HG02884 (cell line): Measurements from ENCODE around the gene VWA3B.
"Not testable (repeated sequence)": the region's sequence is repeated elsewhere in the genome, so short reads cannot be mapped to it uniquely, and the experiment has no call there.

Source experiments
- ATAC-seq: cut with Tn5 transposase; IDR thresholded peaks from one replicate; pipeline ENCODE4 v1.9.1; 2021; ENCODE audit warnings: mild to moderate bottlenecking, moderate library complexity; ENCODE audit not compliant: unreplicated experiment

Gene VWA3B

GRCh38 chr2:98241592-98241991 is 154.6 kb downstream of the VWA3B start:
- no peak for ATAC-seq

- no peak for ATAC-seq
Measured at GRCh38 chr2:98242003-98242402, 155.0 kb downstream of the VWA3B start.

- no peak for ATAC-seq
Measured at GRCh38 chr2:98245491-98245890, 158.5 kb downstream of the VWA3B start.

GRCh38 chr2:98247383-98247782 is 160.4 kb downstream of the VWA3B start:
- ATAC-seq: no peak

GRCh38 chr2:98252038-98252773 is 165.2 kb downstream of the VWA3B start:
- no peak for ATAC-seq

GRCh38 chr2:98253461-98254070 is 166.6 kb downstream of the VWA3B start:
- ATAC-seq: no peak

GRCh38 chr2:98254504-98255059 is 167.6 kb downstream of the VWA3B start:
- no peak for ATAC-seq

- no peak for ATAC-seq
Measured at GRCh38 chr2:98258906-98259305, 171.9 kb downstream of the VWA3B start.

- ATAC-seq: no peak
Measured at GRCh38 chr2:98263362-98263761, 176.4 kb downstream of the VWA3B start.

GRCh38 chr2:98268225-98268624 is 181.3 kb downstream of the VWA3B start:
- ATAC-seq: not testable (repeated sequence)

GRCh38 chr2:98269274-98269673 is 182.3 kb downstream of the VWA3B start:
- ATAC-seq: no peak

- ATAC-seq: no peak
Measured at GRCh38 chr2:98269830-98270229, 182.9 kb downstream of the VWA3B start.

- no peak for ATAC-seq
Measured at GRCh38 chr2:98277162-98277859, 190.3 kb downstream of the VWA3B start.

GRCh38 chr2:98278074-98278473 is 191.1 kb downstream of the VWA3B start:
- ATAC-seq: no peak

- no peak for ATAC-seq
Measured at GRCh38 chr2:98280376-98281102, 193.6 kb downstream of the VWA3B start.

- no peak for ATAC-seq
Measured at GRCh38 chr2:98281607-98282006, 194.6 kb downstream of the VWA3B start.

- ATAC-seq: no peak
Measured at GRCh38 chr2:98282109-98282508, 195.1 kb downstream of the VWA3B start.

GRCh38 chr2:98293030-98293429 is 206.1 kb downstream of the VWA3B start:
- no peak for ATAC-seq

- no peak for ATAC-seq
Measured at GRCh38 chr2:98293931-98294687, 207.1 kb downstream of the VWA3B start.

- no peak for ATAC-seq
Measured at GRCh38 chr2:98294711-98295110, 207.7 kb downstream of the VWA3B start.
